ENCODE data around the gene SLC12A2. TPM values are rescaled to one million over a fixed set of nuclear protein-coding genes. Genes with fewer than 3 reads are reported as not detected.

Gene SLC12A2
- total and polyA plus RNA-seq, 2 experiments from 2014 or later = 8.1 to 21.3 TPM

GRCh38 chr5:128132499-128132898 is 48.9 kb downstream of the SLC12A2 start:
- no peaks in the 10 kb centered on the region for H3K27me3 Mint-ChIP-seq (ENCODE audit: insufficient read depth, low read depth, poor library complexity)
- no peak overlapping the region for H3K27ac Mint-ChIP-seq
- no peaks in the 10 kb centered on the region for H3K4me1 Mint-ChIP-seq

GRCh38 chr5:128135286-128135685 is 51.7 kb downstream of the SLC12A2 start:
- H3K4me3 Mint-ChIP-seq = no peak overlapping the region
- DNase-seq (ENCODE audit: low spot score) (no peak), ATAC-seq (no peak)
- no peaks in the 10 kb centered on the region for H3K4me1 Mint-ChIP-seq
- H3K27me3 Mint-ChIP-seq (ENCODE audit: insufficient read depth, low read depth, poor library complexity) = no peaks in the 10 kb centered on the region
- Histone ChIP-seq H3K4me2 (no peak overlapping the region), H3F3A (replicated peaks; ENCODE audit: low read depth) (no peaks in the 10 kb centered on the region), H3K9me2 (ENCODE audit: insufficient read depth) (no peaks in the 10 kb centered on the region), H3K4me1 (ENCODE audit: insufficient read depth) (no peaks in the 10 kb centered on the region), H3K27ac (ENCODE audit: low read depth) (no peak overlapping the region), H3K27me3 (ENCODE audit: insufficient read depth) (no peaks in the 10 kb centered on the region), H4K20me1 (replicated peaks; ENCODE audit: insufficient read depth) (no peaks in the 10 kb centered on the region), H3K4me3 (no peak overlapping the region), H2AFZ (no peak overlapping the region), H3K36me3 (ENCODE audit: insufficient read depth) (no peaks in the 10 kb centered on the region), H3K79me2 (replicated peaks; ENCODE audit: insufficient read depth) (no peaks in the 10 kb centered on the region)
- no peaks in the 10 kb centered on the region for H3K9me3 Mint-ChIP-seq
- no peak overlapping the region for H3K27ac Mint-ChIP-seq
- H3K36me3 Mint-ChIP-seq (ENCODE audit: low read depth) = peaks cover 10% of the 10 kb centered on the region; the same call in 2 of the 3 replicates
- TF ChIP-seq JUNB (IDR thresholded peaks at IDR 0.05; ENCODE audit: unreplicated experiment) = no peak
- no peak for TF ChIP-seq EZH2 (IDR thresholded peaks at IDR 0.05; ENCODE audit: low read depth, unreplicated experiment)
- TF ChIP-seq REST (IDR thresholded peaks at IDR 0.05; ENCODE audit: unreplicated experiment) = no peak
- no peak for TF ChIP-seq POLR2AphosphoS5 (IDR thresholded peaks at IDR 0.05; ENCODE audit: low read depth)
- no peak for TF ChIP-seq NANOG (IDR thresholded peaks at IDR 0.05; ENCODE audit: borderline replicate concordance)
- no peak for TF ChIP-seq ZNF462 (CRISPR knock-in tag; IDR thresholded peaks at IDR 0.05)
- TF ChIP-seq EZH2phosphoT487 (IDR thresholded peaks at IDR 0.05; ENCODE audit: unreplicated experiment) = no peak
- TF ChIP-seq CTCF (conservative IDR thresholded peaks at IDR 0.05; ENCODE audit: low read depth in 2 of 2) = no peak
- TF ChIP-seq ZNF114 (CRISPR knock-in tag; IDR thresholded peaks at IDR 0.05) = no peak
- TF ChIP-seq STAT1 (IDR thresholded peaks at IDR 0.05; ENCODE audit: unreplicated experiment) = no peak

More at GRCh38 chr5:128132499-128132898, 48.9 kb downstream of the SLC12A2 start:
- Histone ChIP-seq H4K20me1 (replicated peaks; ENCODE audit: insufficient read depth) (no peaks in the 10 kb centered on the region), H3K27ac (ENCODE audit: low read depth) (no peak overlapping the region), H3K4me3 (no peak overlapping the region), H3K36me3 (ENCODE audit: insufficient read depth) (no peaks in the 10 kb centered on the region), H2AFZ (no peak overlapping the region), H3K27me3 (ENCODE audit: insufficient read depth) (no peaks in the 10 kb centered on the region), H3K4me1 (ENCODE audit: insufficient read depth) (no peaks in the 10 kb centered on the region), H3F3A (replicated peaks; ENCODE audit: low read depth) (no peaks in the 10 kb centered on the region), H3K4me2 (no peak overlapping the region), H3K79me2 (replicated peaks; ENCODE audit: insufficient read depth) (no peaks in the 10 kb centered on the region), H3K9me2 (ENCODE audit: insufficient read depth) (no peaks in the 10 kb centered on the region)
- Mint-ChIP-seq H3K36me3 (ENCODE audit: low read depth) (peaks cover 6% of the 10 kb centered on the region; the same call in 2 of the 3 replicates), H3K9me3 (no peaks in the 10 kb centered on the region), H3K4me3 (no peak overlapping the region)
- no peak for ATAC-seq
- TF ChIP-seq ZNF331 (CRISPR knock-in tag; IDR thresholded peaks at IDR 0.05; ENCODE audit: low read depth) = no peak
- TF ChIP-seq EZH2phosphoT487 (IDR thresholded peaks at IDR 0.05; ENCODE audit: unreplicated experiment) = no peak
- TF ChIP-seq ZNF114 (CRISPR knock-in tag; IDR thresholded peaks at IDR 0.05) = no peak
- no peak for TF ChIP-seq EZH2 (IDR thresholded peaks at IDR 0.05; ENCODE audit: low read depth, unreplicated experiment)
- DNase-seq (ENCODE audit: low spot score) = no peak

Data from GM23338 (cell line).